Measurements from ENCODE around the gene UBE2S.

GRCh38 chr19:55353803-55354697 is 53.5 kb downstream of the UBE2S start:
- TF ChIP-seq CTCF (IDR thresholded peaks at IDR 0.05; ENCODE audit: poor library complexity, severe bottlenecking) = no peak
- no peak for TF ChIP-seq POLR2AphosphoS5 (IDR thresholded peaks at IDR 0.05)
